ENCODE data around the gene CD300LB. TPM values are rescaled to one million over a fixed set of nuclear protein-coding genes. Genes with fewer than 3 reads are reported as not detected.
"Not testable (repeated sequence)": the region's sequence is repeated elsewhere in the genome, so short reads cannot be mapped to it uniquely, and the experiment has no call there.

Gene CD300LB
- 0.23 TPM for polyA plus RNA-seq (ENCODE audit: insufficient read length)

- DNase-seq = no peak
These were observed at the start of gene CD300LB for GRCh38 chr17:74531231-74531761. Gene CD300LB, minus strand, starts transcription at chr17:74531475. Its CDS starts 125 bp downstream, at chr17:74531350.

GRCh38 chr17:74579900-74580299 lies 48.6 kb upstream of the CD300LB start:
- no peak for DNase-seq

- no peak for DNase-seq
These were observed 47.7 kb upstream of the CD300LB start for GRCh38 chr17:74578979-74579378.

- DNase-seq = no peak
These were observed 43.3 kb upstream of the CD300LB start for GRCh38 chr17:74574489-74575142.

GRCh38 chr17:74573635-74574034 lies 42.4 kb upstream of the CD300LB start:
- DNase-seq = not testable (repeated sequence)

- DNase-seq = no peak
These were observed 41.9 kb upstream of the CD300LB start for GRCh38 chr17:74573169-74573568.

GRCh38 chr17:74571621-74572270 lies 40.5 kb upstream of the CD300LB start:
- no peak for DNase-seq

GRCh38 chr17:74569020-74570003 lies 38.0 kb upstream of the CD300LB start:
- DNase-seq = peak; percentile 27

- no peak for DNase-seq
These were observed 37.0 kb upstream of the CD300LB start for GRCh38 chr17:74568106-74568873.

GRCh38 chr17:74567397-74567796 lies 36.1 kb upstream of the CD300LB start, which contains the start of gene CD300H:
Gene CD300H, minus strand, starts transcription at chr17:74567509.
- DNase-seq = no peak

GRCh38 chr17:74566132-74566753 lies 35.0 kb upstream of the CD300LB start:
- no peak for DNase-seq

GRCh38 chr17:74565126-74565525 lies 33.9 kb upstream of the CD300LB start:
- DNase-seq = no peak

- DNase-seq = no peak
These were observed 32.1 kb upstream of the CD300LB start for GRCh38 chr17:74563358-74563757.

GRCh38 chr17:74561586-74561985 lies 30.3 kb upstream of the CD300LB start:
- no peak for DNase-seq

GRCh38 chr17:74558882-74559519 lies 27.7 kb upstream of the CD300LB start:
- DNase-seq = no peak

GRCh38 chr17:74558402-74558801 lies 27.1 kb upstream of the CD300LB start:
- not testable (repeated sequence) for DNase-seq

GRCh38 chr17:74555427-74555940 lies 24.2 kb upstream of the CD300LB start:
- no peak for DNase-seq

- DNase-seq = no peak
These were observed 23.6 kb upstream of the CD300LB start for GRCh38 chr17:74554909-74555308.

- DNase-seq = no peak
These were observed 20.8 kb upstream of the CD300LB start for GRCh38 chr17:74552037-74552436.

- no peak for DNase-seq
These were observed 19.3 kb upstream of the CD300LB start for GRCh38 chr17:74550602-74551001.

GRCh38 chr17:74549343-74549742 lies 18.1 kb upstream of the CD300LB start:
- no peak for DNase-seq
